Motor neuron (in vitro differentiated cells): ENCODE measurements around the gene CDX1. TPM values are rescaled to one million over a fixed set of nuclear protein-coding genes. Genes with fewer than 3 reads are reported as not detected.
A peak's percentile ranks its signal among the peaks of the same experiment; 100 is the strongest.

ENCODE experiments used
- ATAC-seq, 8 experiments: fragments of 200-7000 bp; cut with Tn5 transposase; replicated peaks in 6 of 8; 2 replicates each; pipeline ENCODE4 v1.8.0; 2021; ENCODE audit warnings: mild to moderate bottlenecking in 8 of 8, moderate library complexity in 8 of 8
- H3K27ac ChIP-seq, 2 donors: fragments of 250-450 bp; sonication (Bioruptor Pico); 2 replicates each; pipeline ENCODE4 v1.9.0; 2021; ENCODE audit warnings: antibody characterized with exemption in 2 of 2, mild to moderate bottlenecking in 2 of 2, moderate library complexity in 1 of 2
- H3K4me1 ChIP-seq, 2 donors: fragments of 250-450 bp; sonication (Bioruptor Pico); replicated peaks in 1 of 2; 2 replicates each; pipeline ENCODE4 v1.6.1; 2021; ENCODE audit warnings: antibody characterized with exemption in 2 of 2, mild to moderate bottlenecking in 2 of 2, moderate library complexity in 1 of 2
- H3K4me3 ChIP-seq, 5 donors: fragments of 250-450 bp; sonication (Bioruptor Pico); 2 replicates each; pipeline ENCODE4 v1.9.0; 2021; ENCODE audit warnings: antibody characterized with exemption in 5 of 5, mild to moderate bottlenecking in 5 of 5, moderate library complexity in 4 of 5
- WGBS, 10 experiments: fragments of 450-650 bp; shearing (Covaris generic); methylation state at CpG; one replicate each; pipeline ENCODE4 v1.0.0; 2022; 5-methylcytosine and 5-hydroxymethylcytosine counted together
- in situ Hi-C, 9 experiments: fragments of 400-800 bp; cut with MboI; loops; one replicate each; pipeline ENCODE4 v1.15.0; 2021; ENCODE audit warnings: low sequenced_read_pairs in 9 of 9, low pct_unique_long_range_greater_than_20kb in 2 of 9; ENCODE audit not compliant: unreplicated experiment in 9 of 9
- total RNA-seq, 8 experiments: library from RNA; unstranded; fragments of 300-600 nt; gene quantifications; 2 replicates each; pipeline versions ENCODE4 v1.2.3 to v1.2.4, GENCODE V29; 2022

The CDX1 gene
- total RNA-seq, 8 experiments from 2014 or later: 0.05 to 0.84 (median 0.36) TPM; not detected in 2

DNA sequence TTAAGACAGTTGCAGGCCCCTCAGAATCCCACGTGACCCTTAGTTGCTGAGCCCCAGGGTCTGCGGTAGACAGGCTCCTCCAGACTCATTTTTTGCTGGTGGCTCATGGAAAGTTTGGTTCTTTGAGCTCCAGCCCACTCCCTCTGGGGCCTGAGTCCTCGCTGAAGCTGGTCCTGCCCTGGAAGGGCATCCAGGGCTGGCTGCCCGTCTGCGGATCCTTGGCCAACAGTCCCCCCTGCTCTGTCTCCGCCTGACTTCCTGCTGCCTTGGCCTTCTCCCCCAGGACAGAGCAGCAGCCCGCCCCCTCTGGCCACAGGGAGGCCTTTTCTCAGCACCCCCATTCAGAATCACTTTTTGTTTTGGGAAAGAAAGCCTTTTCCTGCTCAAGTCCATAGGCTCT is 47.7 kb downstream of the CDX1 start:
- Histone ChIP-seq H3K4me1 (peaks cover 9 to 14% of the 10 kb centered on the region in 2 donors), H3K27ac (no peak overlapping the region), H3K4me3 (no peak overlapping the region)
- ATAC-seq: peak in 1 of 8 experiments; percentile 22
- in situ Hi-C loops: loop anchor here in 1 of 9 experiments (10.0 to 25.0 kb wide), 2 partner anchors 89 to 377 kb away; no protein-coding TSS in a partner anchor
- 0 to 92% (median 75%) methylated on average over 1 to 5 of the region's 7 CpGs; no CpG with 5 or more reads in 5 of the 10 experiments for WGBS, 10 experiments

DNA sequence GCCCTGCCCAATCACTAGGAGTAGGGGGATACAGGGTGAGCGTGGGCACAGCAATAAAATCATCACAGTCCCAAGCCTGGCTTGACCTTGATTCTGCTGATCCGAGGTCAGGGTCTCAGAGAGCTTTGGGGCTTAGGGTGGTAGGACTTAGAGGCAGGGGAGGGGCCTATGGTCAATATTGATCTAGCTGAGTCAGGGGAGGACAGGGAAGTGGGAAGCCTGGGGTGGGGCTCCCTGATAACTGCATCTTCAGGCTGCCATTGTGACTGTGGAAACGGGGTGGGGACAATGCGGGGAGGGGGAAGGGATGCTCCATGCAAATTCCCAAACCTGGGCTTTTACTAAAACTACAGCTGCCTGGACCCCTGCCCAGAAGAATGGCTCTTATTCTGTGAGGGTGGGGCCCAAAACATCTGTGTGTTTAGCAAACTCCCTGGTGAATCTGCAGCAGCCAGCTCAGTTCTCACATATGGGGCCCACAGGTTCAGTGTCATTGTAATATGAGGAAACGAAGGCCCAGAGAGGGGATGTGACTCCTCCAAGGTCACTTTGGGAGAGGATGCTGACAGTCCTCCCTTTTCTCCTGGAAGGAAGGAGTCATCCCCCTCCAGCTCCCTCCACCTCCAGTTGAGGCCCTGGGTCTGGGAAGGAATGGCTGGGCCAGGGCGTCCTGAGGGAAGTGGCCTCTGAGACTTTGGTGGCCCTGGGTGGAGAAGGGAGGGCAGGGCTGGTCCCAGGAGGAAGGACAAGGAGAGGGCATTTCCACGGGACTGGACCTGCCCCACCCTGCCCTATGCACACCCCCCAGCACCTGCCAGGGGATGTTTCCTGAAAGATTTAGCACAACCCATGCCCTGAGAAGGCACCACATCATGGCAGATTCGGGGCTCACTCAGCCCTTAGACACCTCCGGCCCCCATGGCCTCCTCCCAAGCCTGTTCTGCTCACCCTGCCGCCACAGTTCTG is 49.7 kb downstream of the CDX1 start:
- WGBS, 10 experiments: 0 to 100% (median 70%) methylated on average over 1 to 3 of the region's 10 CpGs; no CpG with 5 or more reads in 4 of the 10 experiments
- no peak overlapping the region for H3K27ac ChIP-seq
- ATAC-seq: peak in 3 of 8 experiments; percentile 25 to 68 (median 42)
- H3K4me3 ChIP-seq: no peak overlapping the region
- peaks cover 4 to 6% of the 10 kb centered on the region in 2 donors for H3K4me1 ChIP-seq
- in situ Hi-C loops: loop anchor here in 2 of 9 experiments (5.0 to 25.0 kb wide), 3 partner anchors 54 to 379 kb away; no protein-coding TSS in a partner anchor

DNA sequence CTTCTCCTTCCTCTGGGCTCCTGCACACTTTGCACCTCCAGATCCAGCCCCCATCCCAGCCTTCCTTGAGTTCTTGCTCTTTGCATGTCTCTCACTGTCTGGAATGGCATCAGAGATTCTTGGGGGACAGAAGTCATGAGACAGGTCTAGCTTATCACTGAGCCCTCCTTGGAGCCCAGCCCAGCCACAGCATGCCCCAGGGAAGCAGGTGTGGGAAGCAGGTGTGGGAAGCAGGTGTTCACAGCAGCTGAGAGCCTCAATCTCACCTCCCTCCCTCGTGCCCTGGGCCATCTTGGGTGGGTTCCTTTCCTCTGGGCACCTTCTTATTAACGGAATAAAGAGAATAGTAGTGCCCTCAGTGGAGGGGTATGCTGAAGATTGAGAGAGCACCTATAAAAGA is 50.5 kb downstream of the CDX1 start:
- H3K4me1 ChIP-seq: no peaks in the 10 kb centered on the region
- in situ Hi-C loops: loop anchor here in 2 of 9 experiments (5.0 to 25.0 kb wide), 3 partner anchors 55 to 380 kb away; no protein-coding TSS in a partner anchor
- H3K4me3 ChIP-seq: no peak overlapping the region
- no peak for ATAC-seq
- WGBS, 10 experiments: 58 to 100% (median 70%) methylated on average over 1 to 2 of the region's 2 CpGs; no CpG with 5 or more reads in 7 of the 10 experiments
- H3K27ac ChIP-seq: no peak overlapping the region

DNA sequence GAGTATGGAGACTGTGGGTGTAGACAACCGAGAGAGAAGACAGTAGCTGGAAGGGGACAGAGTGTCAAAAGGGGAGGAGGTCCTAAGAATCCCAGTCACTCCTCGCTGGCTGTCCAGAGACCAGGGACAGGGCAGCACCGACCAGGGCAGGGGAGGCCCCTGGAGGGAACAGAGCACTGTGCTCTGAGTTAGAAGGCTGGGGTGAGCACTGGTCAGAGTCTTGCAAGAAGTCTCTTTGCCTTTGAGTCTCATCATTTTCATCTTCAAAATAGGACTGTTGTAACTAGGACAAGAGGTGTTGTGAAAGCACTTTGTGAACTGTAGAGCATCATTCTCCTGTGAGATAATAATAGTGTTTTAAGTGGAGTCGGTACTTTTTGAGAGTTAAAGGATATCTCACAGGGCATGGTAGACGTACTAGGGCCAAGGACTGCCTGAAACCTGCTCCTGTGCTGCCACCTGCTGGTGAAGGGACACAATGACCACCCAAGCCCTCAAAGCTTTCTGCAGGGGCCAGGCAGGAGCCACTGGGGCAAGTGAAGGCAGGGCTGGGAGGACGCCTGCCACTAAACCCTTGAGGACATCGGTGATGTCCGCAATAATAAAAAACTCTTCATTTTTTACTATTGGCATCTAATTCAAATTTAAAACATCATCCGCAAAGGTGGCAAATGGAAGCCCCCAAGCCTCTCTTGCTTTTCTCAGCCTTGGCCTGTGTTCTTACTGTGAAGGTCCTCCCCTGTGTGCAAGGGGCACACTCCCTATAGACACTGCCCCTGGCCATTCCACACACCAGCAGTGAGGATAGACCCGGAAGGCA is 51.5 kb downstream of the CDX1 start:
- H3K4me3 ChIP-seq: no peak overlapping the region
- in situ Hi-C loops: loop anchor here in 2 of 9 experiments (5.0 to 25.0 kb wide), 3 partner anchors 56 to 381 kb away; no protein-coding TSS in a partner anchor
- peak; percentile 40 to 96 (median 94) for ATAC-seq
- whole genome bisulfite sequencing, 10 experiments: 9 to 61% (median 33%) methylated on average over 1 to 6 of the region's 10 CpGs; no CpG with 5 or more reads in 3 of the 10 experiments
- no peaks in the 10 kb centered on the region for H3K4me1 ChIP-seq
- no peak overlapping the region for H3K27ac ChIP-seq

DNA sequence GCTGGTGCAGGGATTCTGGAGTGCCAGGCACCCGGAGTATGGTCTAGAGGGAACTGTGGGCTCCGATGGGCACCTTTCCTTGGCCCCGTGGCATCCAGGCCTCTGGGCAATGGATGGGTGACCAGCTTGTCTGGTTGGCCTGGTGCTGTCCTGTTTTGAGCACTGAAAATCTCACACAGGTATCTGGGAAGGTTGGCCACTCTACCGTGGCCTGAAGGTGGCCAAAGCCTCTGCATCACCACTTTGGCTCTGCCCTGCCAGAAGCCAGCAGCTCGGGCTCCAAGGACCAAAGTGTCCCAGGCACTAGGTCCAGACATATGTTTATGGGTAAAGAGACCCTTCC is 52.1 kb downstream of the CDX1 start:
- no peak for ATAC-seq
- no peak overlapping the region for H3K4me3 ChIP-seq
- WGBS, 10 experiments: 97 to 100% (median 100%) methylated on average over 1 to 3 of the region's 5 CpGs; no CpG with 5 or more reads in 7 of the 10 experiments
- in situ Hi-C loops: loop anchor here in 2 of 9 experiments (5.0 to 25.0 kb wide), 3 partner anchors 56 to 381 kb away; no protein-coding TSS in a partner anchor
- H3K4me1 ChIP-seq: no peaks in the 10 kb centered on the region
- H3K27ac ChIP-seq: no peak overlapping the region

DNA sequence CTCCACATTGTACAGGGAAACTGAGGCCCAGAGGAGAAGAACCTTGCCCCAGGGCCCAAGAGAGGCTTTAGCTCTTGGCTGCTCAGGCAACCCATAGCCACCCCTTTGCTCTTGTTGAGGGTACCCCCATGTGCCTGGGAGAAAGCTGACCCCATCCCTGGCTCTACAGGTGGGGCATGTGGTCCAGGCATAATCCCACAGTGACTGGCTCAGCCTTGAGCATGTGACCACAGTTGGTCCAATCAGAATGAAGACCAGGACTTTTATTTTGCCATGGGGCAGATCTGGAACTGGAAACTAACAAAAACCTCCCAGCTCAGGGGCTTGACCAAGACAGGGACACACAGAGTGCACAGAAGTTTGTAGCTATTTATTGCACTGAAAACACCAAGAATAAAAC is 52.6 kb downstream of the CDX1 start:
- Histone ChIP-seq H3K4me1 (no peaks in the 10 kb centered on the region), H3K27ac (no peak overlapping the region), H3K4me3 (no peak overlapping the region)
- no peak for ATAC-seq
- in situ Hi-C loops: loop anchor here in 2 of 9 experiments (5.0 to 25.0 kb wide), 3 partner anchors 57 to 382 kb away; no protein-coding TSS in a partner anchor

DNA sequence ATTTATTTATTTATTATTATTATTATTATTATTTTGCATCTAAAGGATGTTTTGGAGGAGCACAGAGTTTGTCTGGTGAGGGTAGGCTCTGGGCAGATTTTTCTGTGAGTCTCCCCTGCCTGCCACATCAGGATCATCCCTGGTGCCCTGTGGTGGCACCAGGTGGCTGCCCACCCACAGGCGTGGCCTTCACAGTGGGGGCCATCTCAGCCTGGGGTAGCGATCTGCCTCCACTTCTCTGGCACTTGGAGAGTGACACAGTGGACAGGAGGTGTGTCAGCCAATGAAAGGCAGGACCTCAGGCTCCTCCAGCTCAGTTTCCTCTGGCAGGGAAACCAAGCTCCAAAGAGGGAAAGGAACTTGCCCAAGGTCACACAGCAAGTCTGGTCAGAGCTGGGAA is 53.3 kb downstream of the CDX1 start:
- in situ Hi-C loops: loop anchor here in 3 of 9 experiments (5.0 to 25.0 kb wide), 3 partner anchors 58 to 383 kb away; no protein-coding TSS in a partner anchor
- no peak for ATAC-seq
- Histone ChIP-seq H3K4me3 (no peak overlapping the region), H3K27ac (no peak overlapping the region), H3K4me1 (no peaks in the 10 kb centered on the region)
- WGBS, 10 experiments: 83 to 100% (median 92%) methylated on average over 1 to 2 of the region's 2 CpGs; no CpG with 5 or more reads in 6 of the 10 experiments

DNA sequence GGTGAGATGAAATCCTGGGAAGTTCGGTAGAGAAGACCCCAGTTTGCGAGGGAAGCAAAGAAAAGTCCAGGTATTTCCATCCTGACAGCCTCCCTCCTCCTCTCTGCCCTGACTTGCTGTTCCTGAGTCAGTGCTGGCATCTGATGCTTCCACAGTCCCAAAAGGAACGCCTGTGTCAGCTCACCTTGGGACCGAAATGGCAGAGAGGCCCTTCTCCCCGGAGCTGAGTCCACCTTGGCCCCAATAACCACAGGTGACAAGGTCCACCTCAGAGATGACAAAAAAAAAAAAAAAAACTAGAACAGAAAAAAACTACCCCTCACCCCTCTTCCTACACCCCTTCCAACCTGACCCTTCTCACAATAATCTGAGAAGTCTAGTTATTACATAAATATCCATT is 54.9 kb downstream of the CDX1 start:
- Histone ChIP-seq H3K27ac (no peak overlapping the region), H3K4me1 (no peaks in the 10 kb centered on the region), H3K4me3 (no peak overlapping the region)
- WGBS, 10 experiments: 70 to 92% (median 83%) methylated on average over 1 to 3 of the region's 5 CpGs; no CpG with 5 or more reads in 3 of the 10 experiments
- in situ Hi-C loops: loop anchor here in 2 of 9 experiments (10.0 to 25.0 kb wide), 2 partner anchors 97 to 384 kb away; no protein-coding TSS in a partner anchor
- ATAC-seq: no peak

DNA sequence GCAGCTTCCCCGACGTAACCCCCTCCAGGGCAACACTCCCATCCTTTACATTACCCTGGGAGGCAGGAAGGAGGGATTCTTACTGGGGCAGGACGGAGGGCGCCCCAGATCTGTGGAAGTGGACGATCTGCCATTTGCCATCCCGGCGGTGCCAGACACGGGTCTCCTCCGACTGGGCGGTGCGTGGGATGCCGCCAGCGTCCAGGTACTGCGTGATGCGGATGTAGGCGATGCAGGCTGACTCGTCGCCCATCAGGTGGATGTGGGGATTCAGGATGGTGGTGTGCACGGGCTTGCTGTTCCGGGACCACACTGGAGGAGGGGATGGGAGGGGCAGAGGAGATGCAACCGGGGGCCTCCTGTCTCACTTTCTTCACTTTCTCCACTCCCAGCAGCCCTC is 56.3 kb downstream of the CDX1 start:
- Histone ChIP-seq H3K4me3 (no peak overlapping the region), H3K4me1 (no peaks in the 10 kb centered on the region), H3K27ac (no peak overlapping the region)
- WGBS, 10 experiments: 96% methylated on average over 8 of the region's 21 CpGs; no CpG with 5 or more reads in 9 of the 10 experiments
- in situ Hi-C loops: loop anchor here in 2 of 9 experiments (10.0 to 25.0 kb wide), 2 partner anchors 98 to 386 kb away; no protein-coding TSS in a partner anchor
- no peak for ATAC-seq

DNA sequence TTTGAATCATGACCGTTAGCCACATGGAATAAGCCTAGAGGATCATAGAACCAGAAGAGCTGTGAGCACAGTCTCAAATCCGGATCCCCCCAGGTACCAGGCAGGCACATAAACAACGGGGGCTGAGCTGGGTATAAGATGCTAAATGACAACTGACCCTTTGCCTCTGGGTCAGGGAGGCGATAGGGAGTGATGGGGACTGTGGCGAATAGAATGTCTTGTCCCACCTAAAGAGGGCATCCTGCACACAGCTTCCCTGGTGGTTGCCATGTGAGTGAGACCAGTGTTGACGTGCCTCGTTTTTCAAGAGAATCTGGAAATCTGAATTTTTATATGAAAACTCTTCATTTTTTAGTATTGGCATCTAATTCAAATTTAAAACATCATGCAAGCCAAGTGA is 56.9 kb downstream of the CDX1 start:
- Histone ChIP-seq H3K4me1 (no peaks in the 10 kb centered on the region), H3K27ac (no peak overlapping the region), H3K4me3 (no peak overlapping the region)
- in situ Hi-C loops: loop anchor here in 2 of 9 experiments (10.0 to 25.0 kb wide), 2 partner anchors 99 to 386 kb away; no protein-coding TSS in a partner anchor
- no peak for ATAC-seq
- 20 to 100% (median 80%) methylated on average over 1 to 6 of the region's 7 CpGs; no CpG with 5 or more reads in 3 of the 10 experiments for WGBS, 10 experiments

DNA sequence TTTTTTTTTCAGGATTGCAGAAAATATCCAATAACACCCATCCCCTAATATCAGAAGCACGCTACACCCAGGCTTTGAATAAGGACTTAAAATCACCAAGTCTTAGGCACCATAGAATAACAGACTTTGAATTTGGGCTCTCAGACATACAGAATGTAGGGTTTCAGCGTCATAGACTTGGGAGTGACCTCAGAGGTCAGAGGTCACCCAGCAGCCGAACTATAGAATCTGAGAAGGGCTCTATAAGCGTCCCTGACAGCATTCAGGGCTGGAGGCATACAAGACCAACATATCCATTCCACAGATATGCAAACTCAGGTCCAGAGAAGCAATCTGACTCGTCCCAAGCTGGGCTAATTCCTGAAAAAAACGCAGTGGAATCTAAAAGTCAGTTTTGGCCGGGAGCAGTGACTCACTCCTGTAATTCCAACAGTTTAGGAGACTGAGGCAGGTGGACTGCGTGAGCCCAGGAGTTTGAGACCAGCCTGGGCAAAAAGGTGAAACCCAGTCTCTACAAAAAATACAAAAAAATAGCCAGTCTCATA is 58.0 kb downstream of the CDX1 start:
- no peak overlapping the region for H3K4me3 ChIP-seq
- WGBS, 10 experiments: 34 to 77% (median 54%) methylated on average over 1 to 6 of the region's 8 CpGs
- H3K27ac ChIP-seq: no peak overlapping the region
- H3K4me1 ChIP-seq: no peaks in the 10 kb centered on the region
- peak in 1 of 8 experiments; percentile 31 for ATAC-seq
- in situ Hi-C loops: loop anchor here in 2 of 9 experiments (10.0 to 25.0 kb wide), 2 partner anchors 100 to 387 kb away; no protein-coding TSS in a partner anchor

DNA sequence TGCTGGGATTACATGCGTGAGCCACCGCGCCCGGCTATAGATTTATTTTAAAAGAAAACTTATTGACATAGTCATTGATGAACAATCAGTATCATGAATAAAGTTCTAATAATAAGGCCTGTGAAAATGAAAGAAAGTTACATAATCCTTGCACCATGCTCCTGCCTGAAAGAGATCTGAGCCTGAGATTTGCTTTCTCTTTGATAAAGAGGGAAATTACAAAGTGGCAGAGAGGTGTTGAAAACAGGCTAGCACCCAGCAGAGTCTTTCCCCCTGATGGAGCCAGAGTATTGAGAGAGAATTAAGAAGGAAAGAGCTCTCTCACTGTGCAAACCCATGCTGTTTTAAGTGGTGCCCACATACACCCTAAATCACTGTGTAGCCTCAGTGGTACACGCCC is 60.5 kb downstream of the CDX1 start:
- H3K27ac ChIP-seq: no peak overlapping the region
- no peaks in the 10 kb centered on the region for H3K4me1 ChIP-seq
- ATAC-seq: peak in 3 of 8 experiments; percentile 13 to 36 (median 15)
- no peak overlapping the region for H3K4me3 ChIP-seq
- 80 to 100% (median 99%) methylated on average over 1 to 5 of the region's 5 CpGs; no CpG with 5 or more reads in 2 of the 10 experiments for WGBS, 10 experiments
- in situ Hi-C loops: loop anchor here in 1 of 9 experiments (10.0 kb wide), 1 partner anchor 102 kb away; no protein-coding TSS in a partner anchor
